Mesothelial cell of epicardium (in vitro differentiated cells): ENCODE data around the gene CCN5. TPM values are rescaled to one million over a fixed set of nuclear protein-coding genes. Genes with fewer than 3 reads are reported as not detected.
"Not testable (repeated sequence)": the region's sequence is repeated elsewhere in the genome, so short reads cannot be mapped to it uniquely, and the experiment has no call there.

Experiments
- DNase-seq, 2 experiments: peaks; one replicate each; pipeline ENCODE4 v3.0.0; 2021; ENCODE audit warnings: low spot score in 2 of 2; ENCODE audit not compliant: unreplicated experiment in 2 of 2
- H3K27ac Mint-ChIP-seq: 2 replicates; pipeline ENCODE4 v1.8.0; 2021; ENCODE audit warnings: mixed read lengths
- H3K27me3 Mint-ChIP-seq: 2 replicates; pipeline ENCODE4 v1.8.0; 2021; ENCODE audit warnings: low read depth, mixed read lengths
- H3K36me3 Mint-ChIP-seq: 2 replicates; pipeline ENCODE4 v1.8.0; 2021; ENCODE audit warnings: mixed read lengths
- H3K4me1 Mint-ChIP-seq: 2 replicates; pipeline ENCODE4 v1.8.0; 2021; ENCODE audit warnings: mixed read lengths
- H3K4me3 Mint-ChIP-seq: 2 replicates; pipeline ENCODE4 v1.8.0; 2021; ENCODE audit warnings: mild to moderate bottlenecking, moderate library complexity, mixed read lengths
- H3K9me3 Mint-ChIP-seq: 2 replicates; pipeline ENCODE4 v1.8.0; 2021; ENCODE audit warnings: mixed read lengths
- CTCF ChIP-seq: fragments of 200-600 bp; sonication (generic); IDR thresholded peaks from one replicate; pipeline ENCODE4 v1.5.0; 2021; ENCODE audit warnings: antibody characterized with exemption; ENCODE audit not compliant: unreplicated experiment
- total RNA-seq: library from RNA; stranded (reverse); gene quantifications from 3 replicates; pipeline ENCODE4 v1.2.1, GENCODE V29; 2021

Gene CCN5
- not detected in 3 replicates for total RNA-seq

GRCh38 chr20:44714701-44715498 is at the start of gene CCN5:
TSS of gene CCN5 (plus strand) at chr20:44715369. CDS start at chr20:44715391, 22 bp downstream.
- Mint-ChIP-seq H3K9me3 (no peaks in the 10 kb centered on the region), H3K36me3 (no peaks in the 10 kb centered on the region), H3K4me1 (no peaks in the 10 kb centered on the region), H3K27ac (no peak within 1 kb of the TSS), H3K27me3 (no peaks in the 10 kb centered on the region), H3K4me3 (no peak within 1 kb of the TSS)
- no peak for DNase-seq
- TF ChIP-seq CTCF = no peak

GRCh38 chr20:44666066-44666465 is 49.1 kb upstream of the CCN5 start:
- no peaks in the 10 kb centered on the region for H3K9me3 Mint-ChIP-seq
- H3K27ac Mint-ChIP-seq = no peak overlapping the region
- no peak for DNase-seq
- H3K4me1 Mint-ChIP-seq = no peaks in the 10 kb centered on the region
- H3K36me3 Mint-ChIP-seq = no peaks in the 10 kb centered on the region
- H3K4me3 Mint-ChIP-seq = no peak overlapping the region
- no peaks in the 10 kb centered on the region for H3K27me3 Mint-ChIP-seq
- TF ChIP-seq CTCF = no peak

GRCh38 chr20:44670851-44671250 is 44.3 kb upstream of the CCN5 start:
- not testable (repeated sequence) for DNase-seq, H3K4me3 Mint-ChIP-seq, H3K9me3 Mint-ChIP-seq, H3K4me1 Mint-ChIP-seq, H3K36me3 Mint-ChIP-seq, H3K27me3 Mint-ChIP-seq, H3K27ac Mint-ChIP-seq

- not testable (repeated sequence) for DNase-seq, H3K27ac Mint-ChIP-seq, H3K36me3 Mint-ChIP-seq, H3K27me3 Mint-ChIP-seq, H3K4me3 Mint-ChIP-seq, H3K9me3 Mint-ChIP-seq, H3K4me1 Mint-ChIP-seq
Measured at GRCh38 chr20:44671541-44671940, 43.6 kb upstream of the CCN5 start.

- not testable (repeated sequence) for H3K36me3 Mint-ChIP-seq, DNase-seq, H3K27me3 Mint-ChIP-seq, H3K27ac Mint-ChIP-seq, H3K4me1 Mint-ChIP-seq, H3K4me3 Mint-ChIP-seq, H3K9me3 Mint-ChIP-seq
Measured at GRCh38 chr20:44672318-44672902, 42.8 kb upstream of the CCN5 start.

GRCh38 chr20:44678242-44678641 is 36.9 kb upstream of the CCN5 start:
- no peak for TF ChIP-seq CTCF
- no peaks in the 10 kb centered on the region for H3K36me3 Mint-ChIP-seq
- no peaks in the 10 kb centered on the region for H3K27me3 Mint-ChIP-seq
- H3K4me3 Mint-ChIP-seq = peak overlapping the region; percentile 9
- H3K4me1 Mint-ChIP-seq = peaks cover 12% of the 10 kb centered on the region
- DNase-seq = no peak
- peak overlapping the region; percentile 82 for H3K27ac Mint-ChIP-seq
- no peaks in the 10 kb centered on the region for H3K9me3 Mint-ChIP-seq

GRCh38 chr20:44678990-44679611 is 36.1 kb upstream of the CCN5 start:
- Mint-ChIP-seq H3K9me3 (no peaks in the 10 kb centered on the region), H3K27me3 (no peaks in the 10 kb centered on the region), H3K27ac (peak overlapping the region; percentile 82), H3K4me3 (no peak overlapping the region), H3K36me3 (no peaks in the 10 kb centered on the region), H3K4me1 (peaks cover 12% of the 10 kb centered on the region)
- TF ChIP-seq CTCF = no peak
- no peak for DNase-seq
